GM20000 (cell line): ENCODE measurements around the gene GSG1L2.
"Not testable (repeated sequence)": the region's sequence is repeated elsewhere in the genome, so short reads cannot be mapped to it uniquely, and the experiment has no call there.

Experiments
- DNase-seq: peaks from one replicate; pipeline ENCODE4 v3.0.0; 2012; ENCODE audit warnings: low spot score
- CTCF ChIP-seq: IDR thresholded peaks from 2 replicates; pipeline ENCODE4 v1.5.1; 2012; ENCODE audit warnings: mild to moderate bottlenecking, control low read depth; ENCODE audit errors: extremely low read depth, missing control alignments

The GSG1L2 gene

GRCh38 chr17:9790889-9791876, 30.7 kb downstream of the GSG1L2 start, which contains the start of gene DHRS7C:
DHRS7C (minus strand) TSS chr17:9791592; CDS start chr17:9791284, 308 bp downstream.
- no peak for TF ChIP-seq CTCF
- DNase-seq, result no peak

- no peak for DNase-seq
- TF ChIP-seq CTCF, result no peak
These were observed 31.6 kb downstream of the GSG1L2 start for GRCh38 chr17:9790316-9790715.

- no peak for TF ChIP-seq CTCF
- no peak for DNase-seq
These were observed 33.3 kb downstream of the GSG1L2 start for GRCh38 chr17:9788601-9789000.

GRCh38 chr17:9784544-9784943, 37.3 kb downstream of the GSG1L2 start:
- DNase-seq, result no peak
- TF ChIP-seq CTCF, result no peak

- not testable (repeated sequence) for DNase-seq
These were observed 38.4 kb downstream of the GSG1L2 start for GRCh38 chr17:9783465-9783864.

- no peak for DNase-seq
- TF ChIP-seq CTCF, result no peak
These were observed 38.8 kb downstream of the GSG1L2 start for GRCh38 chr17:9783050-9783449.

GRCh38 chr17:9780552-9780951, 41.3 kb downstream of the GSG1L2 start:
- no peak for TF ChIP-seq CTCF
- no peak for DNase-seq

GRCh38 chr17:9776911-9777310, 45.0 kb downstream of the GSG1L2 start:
- no peak for TF ChIP-seq CTCF
- no peak for DNase-seq
